OCI-LY3 (cell line): Measurements from ENCODE around the gene CD207.
A peak's percentile ranks its signal among the peaks of the same experiment; 100 is the strongest.

Experiments
- H2AFZ ChIP-seq: fragments of 200-600, 300-600 bp; shearing (Covaris generic); 2 replicates; pipeline ENCODE4 v1.6.0; 2014; ENCODE audit warnings: antibody characterized with exemption, low read depth, low read length
- H3K27ac ChIP-seq: fragments of 200-600, 300-600 bp; sonication (generic); 2 replicates; pipeline ENCODE4 v1.5.1; 2014; ENCODE audit warnings: mild to moderate bottlenecking, low read length, moderate library complexity, mixed read lengths
- H3K27me3 ChIP-seq: fragments of 200-600, 300-600 bp; sonication (generic); 2 replicates; pipeline ENCODE4 v1.6.1; 2014; ENCODE audit warnings: low read depth, low read length, mixed read lengths
- H3K36me3 ChIP-seq: fragments of 200-600, 300-600 bp; sonication (generic); replicated peaks from 2 replicates; pipeline ENCODE3; 2014; ENCODE audit warnings: low read depth, low read length, mixed read lengths
- H3K4me1 ChIP-seq: fragments of 300-600, 200-600 bp; sonication (generic); 2 replicates; pipeline ENCODE4 v1.6.1; 2014; ENCODE audit warnings: low read length, mixed read lengths
- H3K4me2 ChIP-seq: fragments of 200-600, 300-600 bp; sonication (generic); 2 replicates; pipeline ENCODE4 v1.6.1; 2014; ENCODE audit warnings: low read length, mixed read lengths
- H3K4me3 ChIP-seq: fragments of 300-600, 200-600 bp; sonication (generic); 2 replicates; pipeline ENCODE4 v1.5.1; 2014; ENCODE audit warnings: antibody characterized with exemption, mild to moderate bottlenecking, low read length, moderate library complexity
- H3K79me2 ChIP-seq: fragments of 300-600, 200-600 bp; shearing (Covaris generic); 2 replicates; pipeline ENCODE4 v1.6.1; 2014; ENCODE audit warnings: mild to moderate bottlenecking, low read length, mixed read lengths
- H3K9ac ChIP-seq: fragments of 300-600, 200-600 bp; shearing (Covaris generic); 2 replicates; pipeline ENCODE4 v1.6.0; 2014; ENCODE audit warnings: mild to moderate bottlenecking, low read length, moderate library complexity
- H3K9me3 ChIP-seq: fragments of 200-600, 300-600 bp; shearing (Covaris generic); 2 replicates; pipeline ENCODE4 v1.6.1; 2014; ENCODE audit warnings: low read length, mixed read lengths; ENCODE audit not compliant: insufficient read depth
- H4K20me1 ChIP-seq: fragments of 200-600, 300-600 bp; sonication (generic); 2 replicates; pipeline ENCODE4 v1.6.1; 2016; ENCODE audit warnings: low read length, mixed read lengths; ENCODE audit not compliant: insufficient read depth
- CTCF ChIP-seq: fragments of 200-600, 300-600 bp; sonication (generic); IDR thresholded peaks from 2 replicates; pipeline ENCODE4 v1.5.1; 2014; ENCODE audit warnings: antibody characterized with exemption, low read length, low read depth
- EZH2phosphoT487 ChIP-seq: fragments of 200-600 bp; shearing (Covaris generic); IDR thresholded peaks from 2 replicates; pipeline ENCODE4 v1.6.1; 2018; ENCODE audit warnings: antibody characterized with exemption, mixed run types, low read depth

The CD207 gene

GRCh38 chr2:70789304-70790135, 46.1 kb downstream of the CD207 start:
- peaks cover 11% of the 10 kb centered on the region for H3K4me1 ChIP-seq
- no peak overlapping the region for H3K9ac ChIP-seq
- no peak overlapping the region for H2AFZ ChIP-seq
- H3K9me3 ChIP-seq = no peaks in the 10 kb centered on the region
- peaks cover 11% of the 10 kb centered on the region for H3K27me3 ChIP-seq
- H4K20me1 ChIP-seq = no peaks in the 10 kb centered on the region
- no peak overlapping the region for H3K27ac ChIP-seq
- peak overlapping the region; percentile 52 for H3K4me2 ChIP-seq
- H3K79me2 ChIP-seq = no peaks in the 10 kb centered on the region
- no peaks in the 10 kb centered on the region for H3K36me3 ChIP-seq
- peak; percentile 49 for TF ChIP-seq CTCF
- no peak for TF ChIP-seq EZH2phosphoT487
- no peak overlapping the region for H3K4me3 ChIP-seq

DNA sequence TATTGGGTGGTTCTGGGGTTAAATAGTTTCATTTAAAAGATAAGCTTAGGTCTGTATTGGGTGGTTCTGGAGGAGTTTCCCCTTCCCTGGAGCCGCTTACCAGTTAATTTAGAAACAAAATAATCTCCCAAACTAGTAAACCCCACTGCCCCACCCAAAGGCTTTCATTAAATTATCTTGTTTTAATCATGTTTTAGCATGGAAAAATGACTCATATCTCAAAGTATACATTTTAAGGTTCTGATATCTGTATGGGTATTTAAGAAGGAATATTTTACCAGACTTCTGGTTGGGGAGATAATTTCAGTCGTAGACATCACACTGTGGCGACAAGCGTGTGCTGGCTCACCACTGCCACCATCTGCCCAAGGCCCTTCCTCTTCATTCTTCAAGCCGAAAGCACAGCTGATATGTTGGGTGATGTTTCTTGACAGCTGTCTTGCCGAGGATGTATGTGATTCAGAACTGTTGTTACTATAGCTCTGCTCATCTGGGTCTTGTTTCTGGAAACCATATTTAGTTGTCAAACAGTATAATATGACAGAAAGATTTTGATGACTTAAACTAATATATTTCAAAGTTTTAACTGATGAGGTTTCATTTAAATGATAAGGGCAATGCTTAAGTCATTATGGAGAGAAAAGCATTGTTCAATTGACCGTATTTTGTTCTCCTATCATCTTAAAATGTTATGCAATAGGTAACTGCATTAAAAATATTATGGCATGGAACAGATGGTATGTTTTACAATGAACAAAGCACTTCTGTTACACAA, 50.3 kb downstream of the CD207 start:
- Histone ChIP-seq H3K79me2 (no peaks in the 10 kb centered on the region), H3K9me3 (no peaks in the 10 kb centered on the region), H4K20me1 (no peaks in the 10 kb centered on the region), H3K4me3 (no peak overlapping the region), H3K27ac (no peak overlapping the region), H2AFZ (0 out of 2 replicates have a peak overlapping the region, but pooled peaks have one; percentile 29), H3K27me3 (peaks cover 11% of the 10 kb centered on the region), H3K36me3 (no peaks in the 10 kb centered on the region), H3K4me2 (no peak overlapping the region), H3K9ac (no peak overlapping the region), H3K4me1 (no peaks in the 10 kb centered on the region)
- TF ChIP-seq CTCF = peak; percentile 85
- no peak for TF ChIP-seq EZH2phosphoT487

- Histone ChIP-seq H3K9me3 (no peaks in the 10 kb centered on the region), H3K79me2 (no peaks in the 10 kb centered on the region), H3K27ac (no peak overlapping the region), H3K9ac (no peak overlapping the region), H3K36me3 (no peaks in the 10 kb centered on the region), H4K20me1 (no peaks in the 10 kb centered on the region), H3K4me2 (no peak overlapping the region), H2AFZ (no peak overlapping the region), H3K4me3 (no peak overlapping the region), H3K27me3 (peaks cover 12% of the 10 kb centered on the region), H3K4me1 (no peaks in the 10 kb centered on the region)
- TF ChIP-seq EZH2phosphoT487 (no peak), CTCF (no peak)
Measured at GRCh38 chr2:70784320-70784719, 51.3 kb downstream of the CD207 start.
